Progenitor cell of endocrine pancreas (in vitro differentiated cells): Measurements from ENCODE around the gene ARHGEF1. TPM values are rescaled to one million over a fixed set of nuclear protein-coding genes. Genes with fewer than 3 reads are reported as not detected.

Source experiments
- DNase-seq: peaks from one replicate; pipeline ENCODE4 v3.0.0; 2021; ENCODE audit warnings: low spot score; ENCODE audit not compliant: unreplicated experiment
- H3K27ac Mint-ChIP-seq: 2 replicates; pipeline ENCODE4 v1.8.0; 2021; ENCODE audit warnings: mild to moderate bottlenecking, moderate library complexity, mixed read lengths
- H3K27me3 Mint-ChIP-seq: 2 replicates; pipeline ENCODE4 v1.8.0; 2021; ENCODE audit warnings: mixed read lengths
- H3K36me3 Mint-ChIP-seq: 2 replicates; pipeline ENCODE4 v1.8.0; 2022; ENCODE audit warnings: mixed read lengths; ENCODE audit not compliant: insufficient read depth
- H3K4me1 Mint-ChIP-seq: 2 replicates; pipeline ENCODE4 v1.8.0; 2021; ENCODE audit warnings: low read depth, mixed read lengths
- H3K4me3 Mint-ChIP-seq: 2 replicates; pipeline ENCODE4 v1.8.0; 2021; ENCODE audit warnings: low read depth, mild to moderate bottlenecking, moderate library complexity, mixed read lengths
- H3K9me3 Mint-ChIP-seq: 2 replicates; pipeline ENCODE4 v1.8.0; 2021; ENCODE audit warnings: low read depth, mixed read lengths
- total RNA-seq: library from RNA; stranded (reverse); gene quantifications from 2 replicates; pipeline ENCODE4 v1.2.1, GENCODE V29; 2021
- TF ChIP-seq, protein P1 (sequence below): fragments of 200-600 bp; sonication (generic); IDR thresholded peaks from one replicate; pipeline ENCODE4 v1.5.0; 2021; ENCODE audit warnings: antibody characterized with exemption, mild to moderate bottlenecking; ENCODE audit not compliant: unreplicated experiment

Gene ARHGEF1
- total RNA-seq, 1 donor from 2014 or later, result 112 TPM

DNA sequence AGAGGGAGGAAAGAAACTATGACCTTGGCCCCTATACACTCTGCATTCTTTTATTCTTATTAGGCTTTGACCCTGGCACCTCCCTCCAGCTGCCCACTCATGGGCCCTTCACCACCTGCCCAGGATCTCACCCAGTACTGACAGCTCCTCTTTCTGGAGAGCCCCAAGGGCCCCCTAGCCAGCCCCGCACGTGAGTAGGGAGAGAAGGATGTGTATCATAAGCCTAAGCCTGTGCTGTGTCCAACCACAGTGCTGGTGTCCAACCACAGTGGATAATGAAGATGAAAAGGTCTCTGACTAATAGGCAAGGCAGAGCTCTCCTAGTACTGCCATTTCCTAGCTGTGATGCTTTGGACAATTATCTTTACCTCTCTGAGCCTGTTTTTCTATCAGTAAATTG, 33.9 kb upstream of the ARHGEF1 start:
- H3K4me1 Mint-ChIP-seq, result no peaks in the 10 kb centered on the region
- no peak for DNase-seq
- TF ChIP-seq, protein P1, sequence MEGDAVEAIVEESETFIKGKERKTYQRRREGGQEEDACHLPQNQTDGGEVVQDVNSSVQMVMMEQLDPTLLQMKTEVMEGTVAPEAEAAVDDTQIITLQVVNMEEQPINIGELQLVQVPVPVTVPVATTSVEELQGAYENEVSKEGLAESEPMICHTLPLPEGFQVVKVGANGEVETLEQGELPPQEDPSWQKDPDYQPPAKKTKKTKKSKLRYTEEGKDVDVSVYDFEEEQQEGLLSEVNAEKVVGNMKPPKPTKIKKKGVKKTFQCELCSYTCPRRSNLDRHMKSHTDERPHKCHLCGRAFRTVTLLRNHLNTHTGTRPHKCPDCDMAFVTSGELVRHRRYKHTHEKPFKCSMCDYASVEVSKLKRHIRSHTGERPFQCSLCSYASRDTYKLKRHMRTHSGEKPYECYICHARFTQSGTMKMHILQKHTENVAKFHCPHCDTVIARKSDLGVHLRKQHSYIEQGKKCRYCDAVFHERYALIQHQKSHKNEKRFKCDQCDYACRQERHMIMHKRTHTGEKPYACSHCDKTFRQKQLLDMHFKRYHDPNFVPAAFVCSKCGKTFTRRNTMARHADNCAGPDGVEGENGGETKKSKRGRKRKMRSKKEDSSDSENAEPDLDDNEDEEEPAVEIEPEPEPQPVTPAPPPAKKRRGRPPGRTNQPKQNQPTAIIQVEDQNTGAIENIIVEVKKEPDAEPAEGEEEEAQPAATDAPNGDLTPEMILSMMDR, result no peak

DNA sequence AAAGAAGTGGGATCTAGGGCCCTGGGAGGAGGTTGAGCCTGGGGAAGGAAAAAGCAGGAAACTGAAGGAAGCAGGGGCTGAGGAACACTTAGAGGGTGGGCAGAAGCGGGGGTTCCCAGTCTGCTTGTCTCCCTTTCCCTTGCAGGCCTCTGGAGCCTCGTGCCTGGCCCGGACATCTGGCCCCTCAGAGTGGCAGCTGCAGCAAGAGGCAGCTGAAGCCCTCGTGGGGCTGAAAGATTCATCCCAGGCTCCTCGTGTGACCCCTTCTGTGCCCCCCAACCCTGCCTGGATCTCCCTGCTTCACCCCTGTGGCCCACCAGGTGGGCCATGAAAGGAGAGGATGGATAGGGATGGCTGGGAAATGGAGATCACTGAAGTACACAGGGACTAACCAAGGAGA, 32.6 kb upstream of the ARHGEF1 start:
- no peak for DNase-seq
- no peaks in the 10 kb centered on the region for H3K36me3 Mint-ChIP-seq
- no peak overlapping the region for H3K27ac Mint-ChIP-seq
- TF ChIP-seq, protein P1, result no peak
- H3K9me3 Mint-ChIP-seq, result no peaks in the 10 kb centered on the region
- no peaks in the 10 kb centered on the region for H3K4me1 Mint-ChIP-seq
- H3K4me3 Mint-ChIP-seq, result no peak overlapping the region
- peaks cover 58% of the 10 kb centered on the region for H3K27me3 Mint-ChIP-seq

More for the DNA sequence above, 33.9 kb upstream of the ARHGEF1 start:
- no peaks in the 10 kb centered on the region for H3K36me3 Mint-ChIP-seq
- no peak overlapping the region for H3K4me3 Mint-ChIP-seq
- H3K9me3 Mint-ChIP-seq, result no peaks in the 10 kb centered on the region
- H3K27ac Mint-ChIP-seq, result no peak overlapping the region
- peaks cover 48% of the 10 kb centered on the region for H3K27me3 Mint-ChIP-seq

DNA sequence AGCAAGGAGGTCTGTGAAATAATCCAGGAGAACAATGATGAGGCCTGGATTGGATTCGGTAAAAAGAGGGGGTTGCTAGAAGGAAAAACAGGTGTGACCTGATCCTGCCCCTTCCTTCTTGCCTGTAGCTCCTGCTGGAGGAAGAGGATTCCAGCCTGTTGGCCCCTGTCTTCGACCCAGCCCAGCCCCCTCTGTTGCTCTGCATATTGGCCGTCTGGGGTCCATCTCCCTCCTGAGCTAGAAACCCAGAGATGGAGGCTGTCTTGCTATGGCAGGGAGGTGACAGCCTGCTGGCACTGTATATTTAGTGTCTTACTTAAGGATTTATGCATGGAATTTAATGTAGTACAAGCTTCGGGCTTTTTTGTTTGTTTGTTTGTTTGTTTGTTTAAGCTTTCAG, 31.5 kb upstream of the ARHGEF1 start:
- DNase-seq, result no peak
- H3K36me3 Mint-ChIP-seq, result no peaks in the 10 kb centered on the region
- TF ChIP-seq, protein P1, result no peak
- peaks cover 59% of the 10 kb centered on the region for H3K27me3 Mint-ChIP-seq
- no peak overlapping the region for H3K4me3 Mint-ChIP-seq
- H3K27ac Mint-ChIP-seq, result no peak overlapping the region
- no peaks in the 10 kb centered on the region for H3K4me1 Mint-ChIP-seq
- no peaks in the 10 kb centered on the region for H3K9me3 Mint-ChIP-seq

DNA sequence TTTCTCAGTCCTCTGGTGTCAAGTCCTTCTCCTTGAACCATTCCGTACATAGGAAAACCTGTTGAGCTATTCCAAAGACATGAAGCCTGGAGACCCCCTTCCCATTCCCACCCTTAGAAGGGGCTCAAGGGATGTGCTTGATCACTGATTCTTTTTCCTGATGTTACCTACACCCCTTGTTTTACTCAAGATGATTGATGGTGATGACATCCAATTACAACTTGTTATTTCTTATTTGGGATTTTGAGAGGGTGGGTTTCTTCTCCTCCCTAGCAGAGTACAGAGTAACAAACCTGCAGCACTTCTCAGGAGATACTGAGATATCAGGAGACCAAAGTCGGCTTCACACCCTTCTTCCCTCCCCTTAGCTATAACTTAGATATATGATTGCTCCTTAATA, 29.6 kb upstream of the ARHGEF1 start:
- peaks cover 63% of the 10 kb centered on the region for H3K27me3 Mint-ChIP-seq
- no peak for DNase-seq
- H3K4me3 Mint-ChIP-seq, result no peak overlapping the region
- H3K36me3 Mint-ChIP-seq, result no peaks in the 10 kb centered on the region
- TF ChIP-seq, protein P1, result no peak
- H3K27ac Mint-ChIP-seq, result no peak overlapping the region
- no peaks in the 10 kb centered on the region for H3K9me3 Mint-ChIP-seq
- H3K4me1 Mint-ChIP-seq, result no peaks in the 10 kb centered on the region

DNA sequence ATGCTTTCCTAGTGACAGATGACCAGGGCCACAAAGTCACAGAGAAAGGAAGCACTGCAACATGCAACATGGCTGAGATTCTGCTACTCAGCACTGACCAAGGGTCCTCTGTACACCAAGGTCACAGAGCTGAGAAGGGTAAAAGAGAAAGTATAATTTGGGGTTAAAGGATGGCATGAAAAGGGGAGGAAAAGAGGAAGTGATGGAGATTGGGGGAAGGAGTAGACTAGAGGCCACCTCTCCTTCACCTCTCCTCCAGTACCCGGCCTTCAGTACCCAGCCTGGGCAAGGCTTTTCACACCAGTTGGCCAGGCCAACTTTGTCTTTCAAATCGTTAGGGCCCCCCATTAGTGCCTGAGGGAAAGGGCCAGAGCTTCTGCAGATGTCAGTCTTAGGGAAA, 29.2 kb upstream of the ARHGEF1 start:
- peaks cover 61% of the 10 kb centered on the region for H3K27me3 Mint-ChIP-seq

More for the DNA sequence above, 29.2 kb upstream of the ARHGEF1 start:
- H3K36me3 Mint-ChIP-seq, result no peaks in the 10 kb centered on the region
- no peaks in the 10 kb centered on the region for H3K4me1 Mint-ChIP-seq
- no peaks in the 10 kb centered on the region for H3K9me3 Mint-ChIP-seq
- no peak for DNase-seq
- TF ChIP-seq, protein P1, result no peak
- H3K4me3 Mint-ChIP-seq, result no peak overlapping the region
- H3K27ac Mint-ChIP-seq, result no peak overlapping the region
